ENCODE data around the gene ALCAM. TPM values are rescaled to one million over a fixed set of nuclear protein-coding genes. Genes with fewer than 3 reads are reported as not detected.

ALCAM gene
- total RNA-seq, 1 donor from 2014 or later, result 150 TPM

DNA sequence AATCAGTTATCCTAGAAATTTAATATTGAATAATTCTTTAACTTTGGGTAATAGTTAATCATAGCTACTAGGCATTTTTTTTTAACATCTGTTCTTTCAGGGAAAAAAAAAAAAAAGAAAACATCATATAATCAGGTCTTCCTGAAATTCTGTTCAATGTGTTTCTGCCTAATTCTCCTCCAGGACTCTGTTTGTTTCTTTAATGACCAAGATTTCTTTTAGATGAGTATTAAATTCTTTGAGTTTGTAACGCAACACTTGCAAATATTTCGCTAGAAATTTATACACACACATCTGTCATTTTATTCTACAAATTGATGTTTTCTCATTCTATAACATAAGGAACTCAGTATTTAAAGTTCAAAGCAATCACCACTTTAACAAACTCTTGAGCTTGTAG lies 56.7 kb downstream of the ALCAM start:
- FAIRE-seq (no peak), DNase-seq (ENCODE audit: low spot score in 2 of 2) (no peak)

DNA sequence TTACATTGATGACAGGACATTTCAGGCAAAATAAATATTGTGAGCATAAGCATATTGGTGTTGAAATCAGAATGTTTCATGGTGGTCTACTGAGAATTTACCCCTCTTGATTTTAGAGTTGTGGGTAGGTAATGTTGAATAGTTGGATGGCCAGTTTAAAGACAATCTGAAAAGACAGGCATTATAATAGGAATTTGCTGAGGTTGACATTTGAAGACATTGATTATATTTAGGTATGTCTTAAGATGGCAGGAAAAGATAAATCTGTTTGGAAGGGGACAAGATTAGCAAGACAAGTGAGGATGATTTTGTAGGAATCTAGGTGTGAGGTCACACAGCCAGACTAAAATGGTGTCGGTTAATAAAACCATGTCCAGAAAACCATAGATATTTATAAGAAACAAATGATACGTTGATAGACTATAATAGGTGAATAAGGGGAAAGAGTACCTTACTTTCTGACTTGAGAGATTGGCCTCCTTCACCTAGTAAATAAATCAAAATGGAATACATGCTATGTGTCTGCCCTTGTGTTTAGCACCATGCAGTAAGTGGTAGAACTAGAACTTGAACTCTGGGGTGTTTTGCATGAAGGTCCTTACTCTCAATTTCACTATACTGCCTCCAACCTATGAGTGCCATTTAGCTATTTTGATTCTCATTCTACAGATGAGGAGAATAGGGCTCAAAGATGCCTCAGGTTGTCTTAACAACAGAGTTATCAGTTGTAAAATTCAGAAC lies 57.9 kb downstream of the ALCAM start:
- FAIRE-seq (no peak), DNase-seq (ENCODE audit: low spot score in 2 of 2) (no peak)

DNA sequence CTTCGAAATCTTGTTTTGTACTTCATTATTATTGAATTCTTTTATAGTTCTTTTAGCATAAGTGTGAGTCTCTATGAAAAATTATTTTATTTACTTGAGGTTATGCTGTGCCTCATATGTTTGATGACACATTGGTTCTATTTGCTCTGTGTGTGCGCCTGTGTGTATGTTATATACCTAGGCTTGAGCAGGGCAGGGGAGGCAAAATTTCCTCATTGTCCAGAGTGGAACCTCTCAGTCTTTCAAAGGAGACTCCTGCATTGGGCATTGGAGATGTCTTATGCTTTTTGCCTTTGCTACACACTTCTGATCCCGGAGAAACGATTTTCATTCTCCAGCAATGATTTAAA lies 58.4 kb downstream of the ALCAM start:
- no peak for FAIRE-seq

DNA sequence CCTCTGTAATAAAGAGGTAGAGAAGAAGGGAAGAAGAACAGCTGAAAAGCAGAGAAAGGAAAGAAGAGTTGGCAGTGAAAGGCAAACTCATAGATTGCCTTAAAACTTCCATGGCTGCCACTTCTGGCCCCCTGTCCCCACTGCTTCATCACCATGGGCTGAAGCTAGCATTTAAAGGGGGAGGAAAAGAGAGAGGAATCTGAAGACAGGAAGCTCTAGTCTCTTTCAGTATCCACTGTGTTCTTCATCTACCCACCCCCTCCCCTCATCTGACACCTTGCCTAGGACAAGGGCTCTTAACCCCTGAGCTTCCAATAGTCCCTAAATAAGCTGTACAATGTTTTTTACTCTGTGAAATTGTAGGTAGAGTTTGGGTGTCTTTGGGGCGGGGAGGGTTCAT lies 60.6 kb downstream of the ALCAM start:
- DNase-seq (ENCODE audit: low spot score in 2 of 2) (no peak), FAIRE-seq (no peak)

More for the DNA sequence above, 58.4 kb downstream of the ALCAM start:
- DNase-seq (ENCODE audit: low spot score in 2 of 2), result no peak

DNA sequence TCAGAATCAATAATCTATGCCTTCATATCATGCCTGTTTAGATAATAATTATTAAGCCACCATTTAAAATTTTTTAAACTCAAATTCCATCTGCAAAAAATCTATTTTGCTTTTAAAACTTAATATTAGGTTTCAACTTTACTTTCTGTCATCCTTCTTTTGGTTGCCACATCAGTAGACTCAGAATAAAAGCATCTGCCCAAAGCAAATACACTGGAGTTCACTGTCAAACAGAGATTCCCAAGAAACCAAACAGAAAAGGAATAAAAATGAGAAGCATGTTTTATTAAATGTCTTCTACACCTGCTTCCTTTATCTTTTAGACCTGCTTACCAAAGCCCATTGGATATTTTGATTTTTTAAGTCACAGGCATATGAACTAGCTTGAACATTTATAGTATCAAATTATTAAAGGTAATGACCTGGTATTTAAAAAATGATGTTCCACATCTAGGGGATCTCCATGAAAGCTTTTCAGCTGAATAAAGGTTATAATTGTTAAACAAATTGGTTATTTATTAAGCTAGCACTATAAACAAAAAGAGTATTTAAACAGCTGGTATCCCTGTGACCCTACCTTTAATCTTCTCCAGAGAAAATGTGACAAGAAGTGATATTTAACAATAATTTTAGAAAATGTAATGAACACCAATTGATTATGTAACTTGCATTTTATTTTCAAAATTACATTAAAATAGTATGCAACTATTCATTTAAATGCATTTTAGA lies 62.5 kb downstream of the ALCAM start:
- DNase-seq (ENCODE audit: low spot score in 2 of 2), result no peak
- peak; percentile 39 for FAIRE-seq

DNA sequence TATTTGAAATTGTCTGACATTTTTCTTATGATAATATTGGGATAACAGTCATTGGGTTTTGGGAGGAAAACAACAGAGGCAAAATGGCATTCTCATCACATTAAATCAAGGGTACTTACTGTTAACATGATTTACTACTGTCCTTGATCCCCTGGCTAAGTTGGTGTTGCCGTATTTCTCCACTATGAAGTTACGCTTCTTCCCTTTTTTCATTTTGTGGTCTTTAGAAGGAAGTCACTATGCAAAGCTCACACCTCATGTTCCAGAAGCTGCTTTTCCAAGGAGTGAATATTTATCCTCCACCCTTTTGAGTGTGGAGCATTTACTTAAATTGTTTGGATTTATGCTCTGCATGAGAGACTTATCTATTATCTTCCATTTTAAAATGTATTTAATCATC lies 63.7 kb downstream of the ALCAM start:
- FAIRE-seq (no peak), DNase-seq (ENCODE audit: low spot score in 2 of 2) (no peak)

DNA sequence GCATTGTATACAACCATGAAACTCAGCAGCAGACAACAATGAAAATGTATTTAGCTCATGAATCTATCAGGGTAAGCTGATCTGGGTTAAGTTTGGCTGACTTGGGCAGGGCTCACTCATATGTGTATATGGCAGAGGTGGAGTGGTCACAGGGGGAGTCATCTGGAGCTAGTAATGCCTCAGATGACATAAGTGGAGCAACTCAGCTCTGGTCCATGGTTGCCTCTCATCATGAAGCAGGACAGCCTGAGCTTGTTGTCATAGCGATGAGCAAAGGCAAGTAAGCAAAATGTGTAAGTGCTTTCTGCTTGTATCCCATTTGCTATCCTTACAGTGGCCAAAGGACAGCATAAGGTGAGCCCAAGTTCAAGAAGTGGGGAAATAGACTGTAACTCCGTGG lies 64.5 kb downstream of the ALCAM start:
- DNase-seq (ENCODE audit: low spot score in 2 of 2), result no peak
- FAIRE-seq, result no peak

DNA sequence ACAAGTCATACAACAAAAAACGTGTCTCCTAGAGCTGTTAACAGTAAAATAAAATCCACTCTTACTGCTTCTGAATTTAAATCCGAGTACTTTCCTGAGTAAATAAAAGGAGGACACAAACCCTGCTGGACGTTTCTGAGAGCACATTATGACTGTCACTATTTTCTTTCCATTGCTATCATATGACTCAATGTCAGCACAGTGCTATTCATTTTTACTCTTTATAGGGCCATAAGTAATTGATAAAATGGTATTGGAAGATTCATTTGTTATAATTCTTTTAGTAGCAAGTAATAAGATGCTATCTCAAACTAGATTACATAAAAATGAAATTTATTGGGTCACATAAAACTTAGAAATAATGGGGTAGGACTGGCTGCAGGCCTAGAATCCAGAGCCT lies 68.6 kb downstream of the ALCAM start:
- FAIRE-seq (no peak), DNase-seq (ENCODE audit: low spot score in 2 of 2) (no peak)

DNA sequence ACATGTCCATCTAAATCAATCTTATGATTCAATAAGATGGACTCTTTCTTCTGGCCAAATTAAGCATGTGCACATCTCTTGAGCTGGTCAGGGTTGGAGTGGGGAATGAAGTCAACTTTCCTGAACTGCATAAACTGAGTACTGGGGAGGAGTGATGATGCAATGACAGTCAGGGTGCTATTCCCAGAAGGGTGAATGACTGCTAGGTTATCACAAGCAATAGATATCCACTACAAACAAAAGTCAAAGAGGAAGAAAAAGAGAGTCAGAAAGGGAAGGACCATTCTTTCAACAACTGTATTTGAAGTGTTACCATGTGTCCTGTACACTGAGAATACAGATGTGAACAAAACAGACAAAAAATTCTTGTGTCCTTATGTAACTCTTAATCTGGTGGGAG lies 70.0 kb downstream of the ALCAM start:
- no peak for FAIRE-seq
- DNase-seq (ENCODE audit: low spot score in 2 of 2), result no peak

DNA sequence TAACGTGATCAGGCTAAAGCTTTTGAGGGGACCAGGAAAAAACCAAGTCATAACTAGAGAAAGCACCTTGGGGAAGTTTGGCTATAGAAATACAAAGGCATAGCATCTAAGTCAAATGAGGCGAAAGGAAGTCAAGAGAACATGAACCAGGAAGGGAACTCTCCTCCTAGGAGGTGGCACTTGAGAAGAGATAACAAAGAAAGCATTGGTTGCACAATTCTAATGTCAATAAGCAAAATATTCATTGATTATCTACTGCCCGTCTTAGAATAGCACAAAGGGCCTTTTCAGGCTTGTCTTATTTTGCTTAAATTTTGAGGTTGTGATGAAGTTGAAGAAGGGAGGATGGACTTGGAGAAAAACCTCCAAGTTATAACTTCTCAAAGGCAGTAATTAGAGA lies 73.4 kb downstream of the ALCAM start:
- no peak for FAIRE-seq
- no peak for DNase-seq (ENCODE audit: low spot score in 2 of 2)

DNA sequence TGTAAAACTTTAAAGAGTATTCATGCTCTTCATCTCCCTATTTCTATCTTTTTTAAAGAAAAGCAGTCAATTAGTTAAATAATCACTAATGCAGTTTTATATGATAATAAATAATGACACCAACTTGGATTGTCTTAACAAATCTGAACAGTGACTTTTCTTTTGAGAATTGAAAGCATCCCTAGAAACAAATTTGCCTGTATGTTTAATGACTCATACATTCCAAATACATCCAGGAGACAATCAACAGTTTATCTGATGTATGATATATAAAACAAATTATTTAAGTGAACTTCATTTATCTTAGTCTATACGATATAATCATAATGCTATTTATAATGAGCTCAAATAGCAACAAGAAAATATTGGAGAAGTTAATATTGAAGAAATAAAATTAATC lies 78.0 kb downstream of the ALCAM start:
- FAIRE-seq (peak; percentile 71), DNase-seq (ENCODE audit: low spot score in 2 of 2) (no peak)

DNA sequence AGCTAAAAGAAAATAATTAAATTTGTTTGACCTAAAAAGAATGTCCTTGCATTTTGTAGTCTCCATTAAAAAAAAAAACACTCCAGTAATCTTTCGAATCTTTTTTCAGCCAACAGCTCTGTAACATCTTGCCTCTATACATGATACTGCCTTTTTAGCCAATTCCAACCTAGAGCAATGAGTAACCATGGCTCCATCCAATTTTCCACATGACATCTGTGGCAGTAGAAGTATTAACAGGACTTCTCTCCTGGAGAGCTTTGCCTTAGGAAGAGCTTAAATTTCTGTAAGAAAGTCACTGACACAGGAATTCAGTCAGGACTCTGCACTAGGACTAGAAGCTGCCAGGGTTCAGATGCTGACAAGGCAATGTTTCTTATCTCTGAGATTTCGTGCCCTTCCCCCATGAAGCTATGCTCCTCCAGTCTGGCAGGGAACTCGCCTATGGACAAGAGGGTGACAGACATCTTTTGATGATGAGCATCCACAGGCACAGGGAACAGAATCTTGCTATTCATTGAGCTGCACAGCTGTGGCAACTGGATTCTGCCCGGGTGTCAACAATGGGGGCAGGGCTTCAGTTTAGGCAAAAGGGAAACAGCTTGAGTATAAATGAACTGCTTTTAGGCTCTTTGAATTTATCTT lies 81.8 kb downstream of the ALCAM start:
- peak; percentile 73 for FAIRE-seq
- DNase-seq (ENCODE audit: low spot score in 2 of 2), result peak; percentile 22 to 38

DNA sequence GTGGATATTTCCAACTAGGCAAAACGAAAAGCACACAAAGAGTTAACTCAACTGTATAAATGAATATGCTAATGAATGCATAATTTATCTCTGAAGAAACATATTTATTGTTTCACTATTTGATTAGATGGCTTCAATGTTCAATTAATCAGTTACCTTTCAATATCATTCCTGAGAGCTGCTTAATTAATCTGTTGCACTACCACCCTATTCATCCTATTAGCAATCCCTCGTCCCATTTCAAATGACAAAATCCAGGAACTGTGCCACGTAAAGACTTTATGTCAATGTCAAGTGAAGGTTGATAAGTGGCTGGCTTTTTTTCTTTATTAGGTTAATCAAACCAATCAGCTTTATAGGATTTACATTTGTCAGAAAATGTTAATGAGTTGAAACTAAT lies 82.7 kb downstream of the ALCAM start:
- DNase-seq (ENCODE audit: low spot score in 2 of 2), result no peak
- no peak for FAIRE-seq

DNA sequence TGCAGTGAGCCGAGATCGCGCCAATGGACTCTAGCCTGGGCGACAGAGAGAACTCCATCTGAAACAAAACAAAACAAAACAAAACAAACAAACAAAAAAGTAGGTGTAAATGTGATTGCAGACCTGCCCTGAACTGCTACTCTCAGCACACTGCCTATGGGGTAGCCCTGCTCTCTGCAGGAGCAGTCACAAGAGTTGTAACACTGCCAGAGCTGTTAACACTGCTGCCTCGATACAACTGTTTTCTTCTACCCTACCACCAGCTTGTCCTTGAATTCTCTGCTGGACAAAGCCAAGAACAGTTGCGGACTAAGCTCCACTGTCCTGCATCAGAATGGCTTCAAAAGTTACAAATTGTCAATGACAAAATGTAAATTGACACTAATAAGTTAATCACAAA lies 89.3 kb downstream of the ALCAM start:
- FAIRE-seq (no peak), DNase-seq (ENCODE audit: low spot score in 2 of 2) (no peak)

DNA sequence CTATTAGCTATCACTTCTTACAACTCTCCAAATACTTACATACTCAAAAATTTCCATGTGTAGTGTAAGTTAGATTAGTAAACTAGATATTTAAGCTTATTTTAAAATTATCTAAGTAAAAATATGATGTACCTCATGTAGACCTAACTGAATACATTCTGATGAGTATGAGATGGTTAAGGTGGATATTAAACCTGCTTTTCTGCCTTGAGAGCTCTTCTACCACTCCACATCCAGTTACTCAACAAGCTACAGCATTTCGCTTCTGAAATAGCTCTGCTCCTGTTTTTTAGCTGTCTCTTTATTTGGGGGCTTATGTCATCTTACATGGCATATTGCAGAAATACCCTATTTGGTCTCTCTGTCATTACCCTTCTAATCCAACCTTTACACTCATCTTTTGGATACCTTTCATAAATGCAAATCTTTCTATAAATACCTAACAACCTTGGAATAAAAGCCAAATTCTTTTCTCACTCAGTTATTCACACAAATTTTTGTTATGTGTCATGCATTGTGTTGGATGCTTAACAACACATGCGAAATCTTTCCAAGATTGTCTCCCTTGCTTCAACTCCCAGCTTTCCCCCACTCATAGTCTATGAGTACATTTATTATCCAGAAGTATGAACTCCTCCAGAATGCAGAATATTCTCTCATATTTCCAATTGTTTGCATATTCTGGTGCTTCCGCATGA lies 92.0 kb downstream of the ALCAM start:
- no peak for DNase-seq (ENCODE audit: low spot score in 2 of 2)
- no peak for FAIRE-seq

DNA sequence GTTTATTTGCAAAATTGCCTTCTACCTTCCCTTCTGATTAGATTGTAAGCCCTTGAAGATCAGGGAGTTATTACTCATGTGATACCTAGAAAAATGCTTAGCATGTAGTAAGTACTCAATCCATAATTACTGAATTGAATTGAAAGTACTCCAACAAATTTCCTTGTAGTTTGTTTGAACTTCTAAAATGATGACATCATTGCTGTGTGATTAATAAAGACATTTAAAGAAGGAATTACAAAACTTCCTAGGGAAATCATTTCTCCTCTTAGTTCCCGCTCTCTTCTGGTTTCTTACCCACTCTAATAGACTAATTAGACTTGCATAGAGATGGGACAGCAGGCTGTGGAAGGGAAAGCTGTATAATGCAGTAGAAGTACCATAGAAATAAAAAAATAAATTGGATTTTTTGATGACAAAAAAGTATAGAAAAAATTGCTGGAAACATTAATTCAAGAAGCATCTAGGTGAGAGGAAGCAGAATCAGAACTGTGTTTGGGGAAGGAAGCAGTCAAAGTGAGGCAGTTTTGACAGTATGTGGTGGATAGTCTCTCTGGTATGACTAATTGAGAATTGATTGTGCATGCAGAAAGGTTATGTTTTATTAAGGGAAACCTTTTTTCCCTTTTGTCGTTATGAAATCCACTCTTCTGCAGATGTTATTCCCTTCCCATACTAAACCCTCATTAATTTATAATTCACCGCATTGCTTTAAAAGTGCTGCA lies 93.0 kb downstream of the ALCAM start:
- FAIRE-seq (no peak), DNase-seq (ENCODE audit: low spot score in 2 of 2) (no peak)

DNA sequence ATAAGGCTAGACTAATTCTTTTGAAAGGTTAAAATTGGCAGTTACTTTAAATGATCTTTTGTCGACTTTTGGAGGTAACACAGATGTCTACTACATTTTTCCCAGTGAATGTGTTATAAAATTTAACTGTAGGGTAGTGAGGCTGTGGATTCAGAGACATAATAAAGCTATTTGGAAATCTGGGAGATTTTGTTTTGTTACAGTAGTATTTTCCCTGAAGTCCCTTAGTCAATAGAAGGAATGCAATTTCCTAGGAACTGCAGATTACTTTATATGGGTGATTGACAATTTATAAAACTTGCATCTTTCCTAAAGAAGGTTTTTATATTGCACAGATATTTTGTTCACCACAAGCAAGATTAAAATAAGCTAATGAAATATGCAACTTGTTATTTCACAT lies 96.9 kb downstream of the ALCAM start:
- FAIRE-seq (no peak), DNase-seq (ENCODE audit: low spot score in 2 of 2) (no peak)

DNA sequence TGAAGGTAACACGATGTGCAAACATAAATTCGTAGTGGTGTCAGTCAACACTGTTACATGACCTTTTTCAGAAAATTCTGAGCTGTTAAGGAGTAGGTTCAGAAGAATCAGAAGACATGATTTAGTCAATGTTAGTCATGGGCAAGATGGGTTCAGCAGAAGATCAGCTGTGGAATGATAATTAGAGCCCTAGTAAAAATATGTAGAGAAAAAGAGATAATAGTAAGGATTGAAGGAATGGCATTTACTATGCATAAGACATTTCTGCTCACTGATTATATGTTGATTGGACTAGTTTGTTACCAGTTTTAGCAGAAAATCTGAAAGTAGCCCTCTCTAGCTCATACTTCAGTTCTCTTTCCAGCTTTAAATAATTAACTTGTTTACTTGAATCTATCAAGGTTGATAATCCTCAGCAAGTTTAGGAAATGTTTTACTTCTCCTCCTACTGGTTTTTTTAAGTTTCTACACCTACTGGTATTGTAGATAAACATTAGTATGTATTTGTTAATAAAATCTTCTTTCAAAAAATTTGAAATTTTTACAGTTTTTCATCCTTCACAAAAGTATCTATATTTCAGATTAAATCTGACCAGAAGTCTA lies 98.6 kb downstream of the ALCAM start:
- peak; percentile 36 for FAIRE-seq
- no peak for DNase-seq (ENCODE audit: low spot score in 2 of 2)

DNA sequence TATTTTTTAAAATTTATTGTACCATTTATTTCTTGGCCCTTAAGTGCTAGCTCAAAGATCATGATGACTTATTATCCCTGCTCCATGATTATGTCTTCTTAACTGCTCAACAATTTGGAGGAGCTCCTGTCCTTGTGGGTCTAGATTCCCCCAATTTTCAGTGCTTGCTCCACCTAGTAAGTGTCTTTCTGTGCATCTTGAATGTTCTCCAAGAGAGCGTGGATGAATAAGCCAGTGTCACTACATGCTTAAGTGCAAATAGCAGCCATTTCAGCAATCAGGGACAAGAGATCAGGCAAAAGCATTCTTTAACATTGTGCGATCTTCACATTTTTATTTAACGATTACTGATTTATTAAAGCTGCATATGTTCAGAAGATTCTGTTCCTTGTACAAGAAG lies 99.4 kb downstream of the ALCAM start:
- no peak for FAIRE-seq

More for the DNA sequence above, 99.4 kb downstream of the ALCAM start:
- DNase-seq (ENCODE audit: low spot score in 2 of 2), result no peak

Data from frontal cortex (tissue), 4 donors.